HG03521 (cell line): ENCODE measurements around the gene RASGRF1.

Source experiments
- ATAC-seq: cut with Tn5 transposase; IDR thresholded peaks from one replicate; pipeline ENCODE4 v1.9.1; 2021; ENCODE audit warnings: mild to moderate bottlenecking, moderate library complexity; ENCODE audit not compliant: unreplicated experiment

The RASGRF1 gene

GRCh38 chr15:78969687-78970349, 120.8 kb downstream of the RASGRF1 start:
- no peak for ATAC-seq

- ATAC-seq: no peak
Measured at GRCh38 chr15:78968539-78969271, 121.9 kb downstream of the RASGRF1 start.

- no peak for ATAC-seq
Measured at GRCh38 chr15:78968114-78968513, 122.5 kb downstream of the RASGRF1 start.

GRCh38 chr15:78960308-78960707, 130.3 kb downstream of the RASGRF1 start:
- no peak for ATAC-seq

- no peak for ATAC-seq
Measured at GRCh38 chr15:78959360-78959759, 131.2 kb downstream of the RASGRF1 start.

- no peak for ATAC-seq
Measured at GRCh38 chr15:78957416-78958093, 133.0 kb downstream of the RASGRF1 start.

- ATAC-seq: no peak
Measured at GRCh38 chr15:78956937-78957336, 133.6 kb downstream of the RASGRF1 start.

GRCh38 chr15:78955355-78955754, 135.2 kb downstream of the RASGRF1 start:
- no peak for ATAC-seq

- no peak for ATAC-seq
Measured at GRCh38 chr15:78951841-78952238, 138.7 kb downstream of the RASGRF1 start.

- no peak for ATAC-seq
Measured at GRCh38 chr15:78950902-78951840, 139.4 kb downstream of the RASGRF1 start.

- no peak for ATAC-seq
Measured at GRCh38 chr15:78950343-78950742, 140.2 kb downstream of the RASGRF1 start.

- no peak for ATAC-seq
Measured at GRCh38 chr15:78949461-78949860, 141.1 kb downstream of the RASGRF1 start.

- ATAC-seq: no peak
Measured at GRCh38 chr15:78947506-78947905, 143.1 kb downstream of the RASGRF1 start.

GRCh38 chr15:78946493-78946892, 144.1 kb downstream of the RASGRF1 start:
- no peak for ATAC-seq

GRCh38 chr15:78944669-78945407, 145.7 kb downstream of the RASGRF1 start, which contains the start of gene CTSH:
Gene CTSH, minus strand, starts transcription at chr15:78945046. Its CDS starts 65 bp downstream, at chr15:78944981.
- ATAC-seq: peak; percentile 81

GRCh38 chr15:78944202-78944625, 146.4 kb downstream of the RASGRF1 start:
- no peak for ATAC-seq

- ATAC-seq: no peak
Measured at GRCh38 chr15:78943692-78944091, 146.9 kb downstream of the RASGRF1 start.

- no peak for ATAC-seq
Measured at GRCh38 chr15:78942741-78943140, 147.8 kb downstream of the RASGRF1 start.

- peak; percentile 48 for ATAC-seq
Measured at GRCh38 chr15:78938658-78939488, 151.7 kb downstream of the RASGRF1 start.
